Raji (cell line): ENCODE results near the gene ZNF652.

Experiments
- POLR2A ChIP-seq: IDR thresholded peaks from 2 replicates; pipeline ENCODE4 v1.6.1; 2011; ENCODE audit warnings: low read depth, low read length, control low read depth; ENCODE audit not compliant: insufficient read depth

The ZNF652 gene

DNA sequence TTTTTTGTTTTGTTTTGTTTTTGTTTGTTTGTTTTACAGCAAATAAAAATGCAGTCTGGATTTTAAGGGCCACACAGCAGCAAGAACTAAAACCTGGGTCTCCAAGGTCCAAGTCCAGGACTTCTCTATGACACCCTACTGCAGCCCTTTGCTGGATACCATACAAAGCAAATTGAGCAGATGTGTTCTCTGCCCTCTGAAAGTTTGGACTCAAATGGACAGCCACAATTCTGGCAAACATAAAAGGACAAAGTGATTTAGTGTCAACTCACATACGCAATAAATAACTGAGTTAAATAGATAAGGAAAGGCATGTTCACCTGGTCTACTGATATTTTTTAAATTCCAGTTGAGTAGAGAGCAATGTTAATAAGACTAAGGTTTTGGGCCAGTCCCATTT is 7.7 kb upstream of the ZNF652 start:
- no peak for TF ChIP-seq POLR2A

- no peak for TF ChIP-seq POLR2A
These were observed 7.0 kb upstream of the ZNF652 start for GRCh38 chr17:49369089-49369488.

DNA sequence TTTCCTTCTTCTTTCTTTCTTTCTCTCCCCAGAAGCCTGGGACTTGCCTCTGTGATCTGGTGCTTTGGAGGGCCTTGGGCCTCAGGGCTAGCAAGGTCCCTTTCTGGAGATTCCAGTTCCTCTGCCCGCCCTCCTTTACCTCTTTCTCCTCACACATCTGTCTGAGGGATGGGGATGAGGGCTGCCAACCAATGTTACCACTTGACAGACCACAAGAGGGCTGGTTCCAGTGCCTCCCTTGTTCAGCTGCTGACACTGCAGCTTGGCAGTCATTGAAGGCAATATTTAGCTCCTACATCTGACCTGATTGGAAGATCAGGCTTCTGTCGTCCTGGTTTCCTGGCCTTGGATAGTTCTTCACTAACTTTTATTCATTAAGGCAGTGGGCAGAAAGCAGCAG is 3.6 kb upstream of the ZNF652 start:
- no peak for TF ChIP-seq POLR2A

DNA sequence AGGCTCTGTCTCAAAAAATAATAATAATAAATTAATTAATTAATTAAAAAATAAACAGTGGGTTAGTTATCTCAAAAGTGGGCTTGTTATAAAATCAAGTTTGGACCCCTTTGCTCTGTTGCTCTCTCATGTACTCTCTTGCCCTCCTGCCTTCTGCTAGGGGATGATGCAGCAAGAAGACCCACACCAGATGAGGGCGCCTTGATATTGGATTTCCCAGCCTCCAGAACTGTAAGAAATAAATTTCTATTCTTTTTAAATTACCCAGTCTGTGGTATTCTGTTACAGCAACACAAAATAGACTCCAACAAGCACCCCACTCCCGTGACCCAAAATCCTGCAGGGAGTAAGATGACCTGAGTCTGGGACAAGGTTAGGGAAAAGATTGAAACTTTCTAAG is 2.1 kb upstream of the ZNF652 start:
- no peak for TF ChIP-seq POLR2A

DNA sequence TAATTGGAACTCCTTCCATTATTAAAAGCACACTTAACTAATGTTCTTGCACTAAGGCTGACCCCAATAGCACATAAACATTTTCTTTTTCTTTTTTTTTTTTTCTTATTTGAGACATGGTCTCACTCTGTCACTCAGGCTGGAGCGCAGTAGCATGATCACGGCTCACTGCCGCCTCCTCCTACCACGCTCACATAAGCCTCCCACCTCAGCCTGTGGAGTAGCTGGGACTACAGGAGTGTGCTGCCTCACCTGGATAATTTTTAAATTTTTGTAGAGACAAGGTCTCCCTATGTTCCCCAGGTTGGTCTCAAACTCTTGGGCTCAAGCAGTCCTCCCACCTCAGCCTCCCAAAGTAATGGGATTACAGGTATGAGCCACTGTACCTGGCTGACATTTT is 1.2 kb upstream of the ZNF652 start:
- TF ChIP-seq POLR2A = no peak

- TF ChIP-seq POLR2A = no peak
These were observed 670 bp upstream of the ZNF652 start for GRCh38 chr17:49362723-49363117.

GRCh38 chr17:49361129-49361901 is 735 bp downstream of the ZNF652 start:
- peak; percentile 86 for TF ChIP-seq POLR2A

DNA sequence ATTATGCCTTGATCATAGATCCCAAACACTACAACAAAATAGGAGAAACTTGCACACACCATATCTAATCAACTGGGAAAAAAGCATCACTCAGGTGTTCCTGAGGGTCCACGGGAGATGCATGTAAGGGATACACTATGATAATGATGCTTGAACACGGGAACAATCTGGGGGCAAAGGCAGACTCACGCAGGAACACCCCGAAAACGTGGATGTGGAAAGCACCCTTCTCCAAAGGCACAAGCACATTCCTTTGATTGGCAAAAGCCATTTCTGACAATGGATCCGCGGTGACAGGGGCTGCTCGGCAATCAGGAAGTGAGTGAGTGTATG is 1.3 kb downstream of the ZNF652 start:
- TF ChIP-seq POLR2A = no peak

DNA sequence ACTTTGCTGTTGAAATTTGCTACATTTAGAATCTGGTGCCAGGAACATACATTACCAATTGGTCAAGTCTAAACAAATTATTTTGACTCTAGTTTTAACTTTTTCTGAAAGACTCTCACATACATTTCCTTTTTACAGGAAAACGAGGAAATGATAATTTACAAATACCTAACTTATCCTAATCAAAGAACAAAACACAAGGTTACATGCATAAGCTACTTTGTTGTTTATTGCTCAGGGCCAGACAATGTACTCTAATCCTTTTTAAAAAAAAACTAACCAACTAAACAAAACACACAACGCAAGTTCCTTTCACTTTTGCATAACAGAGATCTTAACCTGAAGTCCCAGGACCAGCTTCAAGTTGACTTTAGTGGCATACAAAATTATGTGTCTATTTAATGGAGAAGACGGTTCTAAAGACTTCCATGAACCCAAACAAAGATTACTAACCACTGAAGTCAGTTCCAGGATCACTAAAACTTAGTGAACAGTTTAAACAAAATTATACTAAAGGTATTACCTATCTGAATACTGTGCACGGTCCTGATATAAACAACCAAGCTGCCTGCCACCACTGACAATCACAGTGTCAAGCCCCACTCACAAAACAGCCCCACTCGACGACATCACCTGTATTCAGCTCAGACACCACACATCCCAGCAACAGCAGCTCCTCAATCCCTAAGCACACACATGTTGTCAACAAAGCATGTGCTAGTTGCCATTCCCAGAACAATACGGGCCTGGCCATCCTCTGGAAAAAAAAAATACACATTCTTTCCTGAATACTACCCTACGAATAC is 1.9 kb downstream of the ZNF652 start:
- no peak for TF ChIP-seq POLR2A

- TF ChIP-seq POLR2A = no peak
These were observed 3.3 kb downstream of the ZNF652 start for GRCh38 chr17:49358641-49359247.

- TF ChIP-seq POLR2A = no peak
These were observed 4.5 kb downstream of the ZNF652 start for GRCh38 chr17:49357516-49357915.

DNA sequence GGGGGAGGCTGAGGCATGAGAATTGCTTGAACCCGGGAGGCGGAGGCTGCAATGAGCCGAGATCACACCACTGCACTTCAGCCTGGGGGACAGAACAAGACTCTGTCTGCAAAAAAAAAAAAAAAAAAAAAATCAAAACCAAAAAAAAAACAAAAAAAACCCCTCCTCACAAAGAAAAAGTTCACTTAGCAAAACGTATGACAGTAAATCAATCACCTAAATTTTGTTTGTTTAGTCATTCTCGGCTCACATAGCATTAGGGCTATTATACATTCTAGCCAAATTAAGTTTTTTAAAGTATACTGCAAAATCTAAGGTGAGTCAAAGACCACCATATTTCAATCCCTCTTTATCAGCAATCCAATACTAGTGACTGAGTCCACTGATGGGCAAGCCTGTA is 5.7 kb downstream of the ZNF652 start:
- TF ChIP-seq POLR2A = no peak

DNA sequence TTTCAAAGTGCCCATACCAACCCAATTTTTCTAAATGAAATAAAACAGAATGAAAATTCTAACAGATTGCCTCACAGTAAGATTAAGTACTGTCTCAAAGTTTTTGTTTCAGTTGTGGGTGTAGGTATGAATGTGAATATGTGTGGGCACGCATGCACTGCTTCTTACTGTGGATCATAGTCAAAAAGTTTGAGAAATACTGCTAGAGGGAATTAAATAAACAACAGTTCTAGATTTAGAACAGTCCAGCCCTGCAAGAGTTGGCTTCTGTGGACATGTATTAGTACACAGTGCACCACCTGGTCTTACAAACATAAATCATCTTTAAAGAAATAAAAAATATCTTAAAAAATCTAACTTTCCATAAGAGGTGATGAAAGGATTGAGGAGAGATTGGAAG is 8.4 kb downstream of the ZNF652 start:
- TF ChIP-seq POLR2A = no peak

DNA sequence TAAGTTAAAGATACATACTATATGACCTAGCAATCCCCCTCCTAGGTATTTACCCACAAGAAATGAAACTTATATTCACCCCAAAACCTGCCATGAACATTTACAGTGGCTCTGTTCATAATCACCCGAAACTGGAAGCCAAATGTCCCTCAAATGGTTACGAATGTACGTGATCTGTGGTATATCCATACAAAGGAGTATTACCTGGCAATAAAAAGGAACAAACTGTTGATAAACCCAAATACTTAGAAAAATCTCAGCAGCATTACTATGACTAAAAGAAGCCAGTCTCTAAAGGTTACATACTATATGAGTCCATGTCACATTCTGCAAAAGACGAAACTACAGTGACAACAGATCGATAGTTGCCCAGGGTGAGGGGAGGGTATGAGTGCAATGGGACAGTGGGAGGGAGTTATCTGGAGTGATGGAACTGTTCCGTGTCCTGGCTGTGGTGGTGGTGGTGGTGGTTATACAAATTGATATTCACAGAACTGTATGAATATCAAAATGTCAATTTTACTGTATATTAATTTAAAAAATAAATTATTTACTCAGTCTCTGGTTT is 9.4 kb downstream of the ZNF652 start:
- TF ChIP-seq POLR2A = no peak

- TF ChIP-seq POLR2A = no peak
These were observed 10.4 kb downstream of the ZNF652 start for GRCh38 chr17:49351572-49352140.
